IPS-18a (cell line): ENCODE measurements around the gene SLC39A11.

Experiments
- H3K27ac ChIP-seq: one replicate; pipeline ENCODE4 v1.5.1; 2013; ENCODE audit warnings: low read length
- H3K27me3 ChIP-seq: one replicate; pipeline ENCODE4 v1.6.1; 2013; ENCODE audit warnings: mild to moderate bottlenecking, low read length; ENCODE audit not compliant: control insufficient read depth, insufficient read depth
- H3K36me3 ChIP-seq: one replicate; pipeline ENCODE4 v1.6.1; 2013; ENCODE audit warnings: low read depth, low read length; ENCODE audit not compliant: control insufficient read depth
- H3K4me1 ChIP-seq: one replicate; pipeline ENCODE4 v1.6.1; 2013; ENCODE audit warnings: low read depth, low read length; ENCODE audit not compliant: control insufficient read depth
- H3K4me3 ChIP-seq: one replicate; pipeline ENCODE4 v1.5.1; 2013; ENCODE audit warnings: low read length
- H3K9ac ChIP-seq: one replicate; pipeline ENCODE4 v1.6.1; 2013; ENCODE audit warnings: mild to moderate bottlenecking, low read length, moderate library complexity
- H3K9me3 ChIP-seq: one replicate; pipeline ENCODE4 v1.6.1; 2013; ENCODE audit warnings: low read depth, low read length; ENCODE audit not compliant: control insufficient read depth

SLC39A11 gene

GRCh38 chr17:72735048-72735447 is 357.4 kb downstream of the SLC39A11 start:
- Histone ChIP-seq H3K9me3 (no peaks in the 10 kb centered on the region), H3K9ac (no peak overlapping the region), H3K4me3 (no peak overlapping the region), H3K27ac (no peak overlapping the region), H3K4me1 (no peaks in the 10 kb centered on the region), H3K27me3 (no peaks in the 10 kb centered on the region), H3K36me3 (no peaks in the 10 kb centered on the region)

- H3K27me3 ChIP-seq: no peaks in the 10 kb centered on the region
- no peaks in the 10 kb centered on the region for H3K36me3 ChIP-seq
- no peak overlapping the region for H3K4me3 ChIP-seq
- no peaks in the 10 kb centered on the region for H3K9me3 ChIP-seq
- no peak overlapping the region for H3K9ac ChIP-seq
- no peak overlapping the region for H3K27ac ChIP-seq
- no peaks in the 10 kb centered on the region for H3K4me1 ChIP-seq
Measured at GRCh38 chr17:72734613-72735012, 357.9 kb downstream of the SLC39A11 start.

DNA sequence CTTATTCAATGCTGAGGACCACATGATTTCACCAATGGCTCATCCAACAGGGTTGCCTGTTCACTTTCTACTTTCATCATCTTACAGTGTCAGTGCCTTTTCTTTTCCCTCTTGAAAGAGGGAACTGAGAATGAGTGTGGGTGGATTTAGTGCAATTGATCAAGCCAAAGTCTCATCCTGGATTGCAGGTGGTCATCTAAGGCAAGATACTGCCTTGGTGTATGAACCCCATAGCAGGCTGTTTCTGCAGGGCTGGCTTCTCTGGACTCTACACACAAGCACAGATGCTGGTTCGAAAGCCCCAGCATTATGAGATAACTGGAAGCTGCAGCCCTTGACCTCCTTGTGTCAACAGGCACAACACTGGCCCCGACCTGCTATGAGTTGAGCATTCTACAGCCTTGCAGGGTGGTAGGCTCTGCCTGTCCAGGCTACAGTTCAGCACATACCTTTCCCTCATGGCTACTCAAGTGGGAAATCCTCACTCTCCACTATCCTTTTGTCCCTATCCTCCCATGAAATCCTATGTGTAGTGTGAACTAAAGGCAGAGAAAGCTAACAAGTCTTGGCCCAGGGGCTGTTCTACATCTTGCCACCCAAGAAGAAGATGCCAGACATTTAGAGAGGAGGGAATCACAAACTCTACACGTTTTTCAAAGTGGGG is 358.7 kb downstream of the SLC39A11 start:
- Histone ChIP-seq H3K9ac (no peak overlapping the region), H3K27me3 (no peaks in the 10 kb centered on the region), H3K4me3 (no peak overlapping the region), H3K4me1 (no peaks in the 10 kb centered on the region), H3K27ac (no peak overlapping the region), H3K36me3 (no peaks in the 10 kb centered on the region), H3K9me3 (no peaks in the 10 kb centered on the region)

- Histone ChIP-seq H3K9me3 (no peaks in the 10 kb centered on the region), H3K36me3 (no peaks in the 10 kb centered on the region), H3K4me3 (no peak overlapping the region), H3K4me1 (no peaks in the 10 kb centered on the region), H3K27ac (no peak overlapping the region), H3K9ac (no peak overlapping the region), H3K27me3 (no peaks in the 10 kb centered on the region)
Measured at GRCh38 chr17:72732893-72733618, 359.4 kb downstream of the SLC39A11 start.

GRCh38 chr17:72730077-72730476 is 362.4 kb downstream of the SLC39A11 start:
- no peak overlapping the region for H3K27ac ChIP-seq
- H3K27me3 ChIP-seq: no peaks in the 10 kb centered on the region
- H3K36me3 ChIP-seq: no peaks in the 10 kb centered on the region
- H3K9me3 ChIP-seq: no peaks in the 10 kb centered on the region
- H3K4me1 ChIP-seq: no peaks in the 10 kb centered on the region
- no peak overlapping the region for H3K4me3 ChIP-seq
- H3K9ac ChIP-seq: no peak overlapping the region

DNA sequence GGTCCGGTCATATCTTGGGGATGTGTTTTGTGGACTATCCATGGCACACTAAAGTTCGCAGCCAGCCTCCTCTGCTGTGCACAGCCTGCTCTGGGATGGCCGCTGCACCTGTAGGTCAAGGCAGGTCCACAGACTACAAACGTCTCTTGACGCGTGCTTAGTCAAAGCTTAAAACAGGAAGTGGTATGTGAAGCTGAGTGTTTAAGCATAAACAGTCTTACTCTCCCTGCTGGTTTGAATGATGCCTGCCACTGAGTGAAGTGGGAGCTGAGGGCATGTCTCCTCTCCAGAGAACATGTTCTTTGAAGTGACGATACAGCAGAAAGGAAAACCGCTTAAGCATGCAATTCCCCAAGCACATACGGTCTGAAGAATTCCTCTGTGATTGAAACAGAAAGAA is 365.6 kb downstream of the SLC39A11 start:
- H3K27me3 ChIP-seq: no peaks in the 10 kb centered on the region
- no peaks in the 10 kb centered on the region for H3K36me3 ChIP-seq
- no peak overlapping the region for H3K4me3 ChIP-seq
- no peaks in the 10 kb centered on the region for H3K9me3 ChIP-seq
- peaks cover 7% of the 10 kb centered on the region for H3K4me1 ChIP-seq
- H3K27ac ChIP-seq: no peak overlapping the region
- no peak overlapping the region for H3K9ac ChIP-seq

GRCh38 chr17:72725433-72726068 is 366.9 kb downstream of the SLC39A11 start:
- no peaks in the 10 kb centered on the region for H3K27me3 ChIP-seq
- H3K4me3 ChIP-seq: no peak overlapping the region
- no peaks in the 10 kb centered on the region for H3K36me3 ChIP-seq
- no peak overlapping the region for H3K27ac ChIP-seq
- H3K9me3 ChIP-seq: no peaks in the 10 kb centered on the region
- no peak overlapping the region for H3K9ac ChIP-seq
- peaks cover 9% of the 10 kb centered on the region for H3K4me1 ChIP-seq

DNA sequence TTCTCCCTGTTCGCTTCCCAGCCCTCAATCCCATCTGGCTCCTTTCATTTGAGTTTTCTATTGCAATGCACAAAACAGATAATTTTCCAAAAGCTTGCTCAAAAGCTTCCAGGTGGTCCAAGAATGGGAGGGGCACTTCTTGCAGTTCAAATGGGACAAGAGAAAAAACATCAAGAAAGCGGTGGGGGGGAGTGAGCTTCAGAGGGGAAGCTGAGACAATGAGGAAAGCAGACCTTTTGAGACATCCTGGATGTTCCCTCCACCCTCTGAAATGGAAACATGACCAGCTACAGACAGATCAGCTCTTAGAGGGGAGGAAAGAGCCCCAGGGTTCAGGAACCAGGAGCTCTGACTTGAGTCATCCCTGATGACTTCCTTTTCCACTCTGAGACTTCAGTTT is 368.2 kb downstream of the SLC39A11 start:
- Histone ChIP-seq H3K4me3 (no peak overlapping the region), H3K36me3 (no peaks in the 10 kb centered on the region), H3K4me1 (peaks cover 11% of the 10 kb centered on the region), H3K27me3 (no peaks in the 10 kb centered on the region), H3K27ac (no peak overlapping the region), H3K9ac (no peak overlapping the region), H3K9me3 (no peaks in the 10 kb centered on the region)

DNA sequence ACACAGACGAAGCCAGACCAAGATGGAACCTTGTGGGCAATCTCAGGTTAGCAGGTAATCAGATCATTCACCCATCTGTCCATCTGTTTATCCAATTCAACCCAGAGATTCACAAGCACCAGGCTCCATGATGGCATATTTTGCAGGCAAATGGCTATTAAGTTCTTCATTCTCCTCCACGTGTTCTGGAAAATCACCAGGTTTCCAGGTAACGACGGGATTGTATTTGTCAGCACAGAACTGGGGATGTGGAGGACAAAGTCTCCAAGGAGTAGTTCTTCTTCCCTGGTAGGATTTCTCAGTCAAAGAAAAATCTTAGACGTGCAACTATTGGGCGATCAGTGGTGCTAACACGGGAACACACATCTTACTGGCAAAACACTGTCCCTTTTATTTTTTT is 368.8 kb downstream of the SLC39A11 start:
- H3K4me1 ChIP-seq: peaks cover 12% of the 10 kb centered on the region
- H3K27me3 ChIP-seq: no peaks in the 10 kb centered on the region
- H3K27ac ChIP-seq: no peak overlapping the region
- no peaks in the 10 kb centered on the region for H3K36me3 ChIP-seq
- no peak overlapping the region for H3K4me3 ChIP-seq
- no peak overlapping the region for H3K9ac ChIP-seq
- no peaks in the 10 kb centered on the region for H3K9me3 ChIP-seq

GRCh38 chr17:72720494-72720825 is 372.0 kb downstream of the SLC39A11 start:
- H3K4me1 ChIP-seq: peaks cover 12% of the 10 kb centered on the region
- H3K9ac ChIP-seq: no peak overlapping the region
- no peaks in the 10 kb centered on the region for H3K36me3 ChIP-seq
- H3K27ac ChIP-seq: no peak overlapping the region
- no peak overlapping the region for H3K4me3 ChIP-seq
- no peaks in the 10 kb centered on the region for H3K27me3 ChIP-seq
- no peaks in the 10 kb centered on the region for H3K9me3 ChIP-seq

GRCh38 chr17:72719578-72720493 is 372.7 kb downstream of the SLC39A11 start:
- no peak overlapping the region for H3K4me3 ChIP-seq
- H3K4me1 ChIP-seq: peaks cover 12% of the 10 kb centered on the region
- no peaks in the 10 kb centered on the region for H3K9me3 ChIP-seq
- no peak overlapping the region for H3K27ac ChIP-seq
- H3K36me3 ChIP-seq: no peaks in the 10 kb centered on the region
- no peak overlapping the region for H3K9ac ChIP-seq
- H3K27me3 ChIP-seq: no peaks in the 10 kb centered on the region
